GM18870 (cell line): ENCODE data around the gene PSMG4.

Experiments
- ATAC-seq: cut with Tn5 transposase; IDR thresholded peaks from one replicate; pipeline ENCODE4 v1.9.1; 2021; ENCODE audit warnings: moderate library complexity; ENCODE audit not compliant: unreplicated experiment

PSMG4 gene

DNA sequence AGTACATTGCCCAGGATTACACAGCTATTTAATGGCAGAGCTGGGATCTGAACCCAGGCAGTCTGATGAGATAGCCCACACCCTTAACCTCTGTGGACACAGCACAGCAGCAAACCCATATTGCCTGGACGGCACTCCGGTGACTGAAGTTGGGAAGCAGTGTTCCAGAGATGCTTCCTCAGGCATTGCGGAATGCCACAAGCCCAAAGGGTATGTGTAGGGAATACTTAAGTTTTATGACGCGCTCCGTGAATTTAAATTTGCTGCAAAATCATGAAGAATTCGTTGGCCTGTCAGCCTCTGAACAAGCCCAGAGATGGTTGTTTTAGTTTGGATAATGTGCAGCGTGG lies 46.4 kb downstream of the PSMG4 start:
- ATAC-seq: no peak

DNA sequence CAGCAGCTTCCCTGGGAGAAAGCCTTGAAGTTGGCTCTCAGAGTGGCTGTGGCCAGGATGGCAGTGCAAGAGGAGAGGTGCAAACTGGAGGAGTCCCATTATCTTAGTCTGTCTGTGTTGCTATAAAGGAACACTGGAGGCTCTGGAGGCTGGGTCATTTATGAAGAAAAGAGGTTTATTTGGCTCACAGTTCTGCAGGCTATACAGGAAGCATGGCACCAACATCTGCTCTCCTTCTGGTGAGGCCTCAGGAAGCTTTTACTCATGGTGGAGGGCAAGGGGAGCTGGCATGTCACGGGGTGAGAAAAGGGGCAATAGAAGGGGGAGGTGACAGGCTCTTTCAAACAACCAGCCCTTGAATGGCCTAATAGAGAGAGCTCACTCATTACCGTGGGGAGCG lies 47.1 kb downstream of the PSMG4 start:
- no peak for ATAC-seq

DNA sequence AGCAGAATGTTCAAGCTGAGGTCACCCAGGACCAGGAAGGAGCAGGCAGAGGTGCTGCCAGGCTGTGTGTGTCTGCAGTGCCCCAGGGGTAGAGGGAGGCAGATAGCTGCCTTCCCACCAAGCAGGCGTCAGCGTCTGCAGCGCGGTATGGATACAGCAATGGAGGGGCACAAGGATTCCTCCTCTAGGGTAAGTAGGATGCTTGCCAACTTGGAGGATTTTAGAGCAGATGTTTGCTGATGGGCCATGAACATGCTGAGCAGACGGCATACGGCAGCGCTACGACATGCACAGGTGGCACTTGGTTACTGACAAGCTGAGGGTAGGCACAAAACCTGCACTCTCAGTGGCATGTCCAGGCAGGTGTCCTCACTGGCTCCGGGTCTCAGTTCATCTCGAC lies 48.1 kb downstream of the PSMG4 start:
- ATAC-seq: no peak

DNA sequence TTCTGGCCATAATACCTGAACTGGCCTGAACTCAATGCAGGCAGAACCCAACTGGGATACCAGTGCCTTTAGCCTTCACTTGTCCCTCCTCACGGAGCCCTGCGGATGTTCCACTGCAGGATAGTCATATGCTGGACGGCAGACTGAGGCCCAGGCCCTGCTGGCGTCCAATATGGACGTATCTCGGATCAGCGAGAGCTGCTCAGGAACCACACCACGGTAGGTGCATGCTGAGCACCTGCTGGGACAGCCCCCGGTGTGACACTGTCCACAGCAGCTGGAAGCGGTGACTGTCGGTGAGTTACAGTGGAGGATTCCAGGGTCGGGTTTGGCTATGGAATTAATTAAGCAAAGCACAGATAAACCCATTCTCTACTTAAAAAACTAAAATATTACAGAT lies 48.7 kb downstream of the PSMG4 start:
- no peak for ATAC-seq

DNA sequence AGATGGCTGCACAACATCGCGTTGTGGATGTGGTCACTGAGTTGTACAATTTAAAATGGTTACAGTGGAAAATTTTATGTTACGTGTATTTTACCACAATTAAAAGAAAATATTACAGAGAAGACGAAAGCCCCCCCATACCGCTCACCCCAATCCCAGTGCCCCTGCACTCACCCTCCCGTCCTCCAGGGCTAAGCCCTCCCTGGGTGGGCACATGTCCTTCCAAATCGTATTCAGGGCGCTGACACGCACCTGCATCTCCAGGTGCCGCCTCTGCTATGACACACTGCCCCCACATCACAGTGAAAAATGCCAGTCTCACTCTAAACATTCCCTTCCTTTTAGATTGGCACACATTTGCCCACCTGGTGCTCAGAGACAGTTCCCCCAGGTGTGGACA lies 49.4 kb downstream of the PSMG4 start:
- no peak for ATAC-seq

DNA sequence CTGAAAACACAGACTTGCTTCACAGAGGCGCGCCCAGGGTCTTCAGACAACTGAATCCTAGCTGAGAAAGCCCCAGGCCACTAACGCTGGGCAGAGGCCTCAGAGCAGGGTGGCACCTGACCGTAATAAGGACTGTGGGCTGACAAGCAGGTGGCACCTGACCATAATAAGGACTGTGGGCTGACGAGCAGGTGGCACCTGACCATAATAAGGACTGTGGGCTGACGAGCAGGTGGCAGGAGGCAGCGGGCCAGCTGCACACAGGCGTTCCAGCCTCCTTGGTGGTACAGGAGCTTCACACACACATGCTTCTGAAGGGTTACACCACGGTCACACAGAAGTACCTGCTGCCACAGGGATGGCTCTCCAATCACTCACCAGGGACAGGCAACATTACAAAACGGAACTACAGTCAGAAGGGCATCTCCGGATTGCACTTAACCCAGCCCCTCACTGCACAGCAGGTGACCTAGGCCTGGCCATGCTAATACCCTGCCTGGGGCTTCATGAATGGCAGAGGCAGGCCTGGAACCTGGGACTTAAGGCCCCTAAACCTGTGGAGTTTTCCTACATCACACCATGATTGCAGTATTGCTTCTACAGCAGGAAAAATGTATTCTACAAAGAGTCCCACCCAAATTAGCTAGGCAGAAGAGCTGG lies 50.8 kb downstream of the PSMG4 start:
- ATAC-seq: no peak

DNA sequence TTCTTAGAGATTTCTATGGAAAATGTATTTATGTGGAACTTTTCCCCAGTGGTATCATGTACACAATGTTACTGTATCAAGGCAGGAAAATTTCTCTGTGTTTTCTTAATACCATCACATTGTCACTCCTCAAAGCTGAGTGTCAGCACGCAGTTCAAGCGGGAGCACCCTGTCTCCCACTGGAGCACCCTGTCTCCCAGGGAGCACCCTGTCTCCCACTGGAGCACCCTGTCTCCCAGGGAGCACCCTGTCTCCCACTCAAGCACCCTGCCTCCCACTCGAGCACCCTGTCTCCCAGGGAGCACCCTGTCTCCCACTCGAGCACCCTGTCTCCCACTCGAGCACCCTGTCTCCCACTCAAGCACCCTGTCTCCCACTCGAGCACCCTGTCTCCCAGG lies 51.3 kb downstream of the PSMG4 start:
- ATAC-seq: no peak

DNA sequence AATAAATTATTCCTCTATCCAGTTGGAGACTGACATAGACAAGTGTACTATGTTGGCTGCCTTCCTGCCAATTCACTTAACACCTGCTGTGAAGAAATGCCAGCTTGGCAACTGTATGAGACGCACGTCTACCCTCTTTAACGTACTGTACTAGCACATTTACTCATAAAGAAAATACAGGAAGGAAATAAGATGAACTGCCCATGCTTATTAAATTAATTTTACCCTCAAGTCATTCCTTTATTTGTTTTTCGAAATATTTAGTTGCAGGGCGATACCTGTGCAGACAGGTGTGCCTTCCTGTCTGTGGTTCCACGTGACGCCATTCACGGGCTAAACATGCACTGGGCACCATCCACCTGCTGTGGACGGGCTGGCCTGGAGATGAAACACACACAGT lies 52.0 kb downstream of the PSMG4 start:
- ATAC-seq: no peak

DNA sequence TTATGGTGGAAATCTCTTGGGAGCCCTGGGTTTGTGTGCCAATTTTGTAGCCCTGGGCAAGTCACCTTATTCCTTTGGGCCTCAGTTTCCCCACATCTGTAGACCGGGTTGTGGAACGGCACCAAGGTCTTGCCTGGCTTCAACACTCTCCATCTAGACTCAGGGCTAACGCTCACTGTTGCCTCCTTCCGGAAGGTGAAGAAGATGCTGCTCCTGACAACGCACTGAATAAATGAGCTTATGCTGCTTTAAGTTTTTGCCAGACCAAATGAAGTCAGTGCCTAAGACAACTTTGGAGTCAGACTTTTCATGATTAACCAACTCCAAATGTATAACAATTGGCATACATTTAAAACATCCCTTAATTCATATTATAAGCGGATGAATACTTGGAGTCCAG lies 53.1 kb downstream of the PSMG4 start:
- ATAC-seq: no peak

DNA sequence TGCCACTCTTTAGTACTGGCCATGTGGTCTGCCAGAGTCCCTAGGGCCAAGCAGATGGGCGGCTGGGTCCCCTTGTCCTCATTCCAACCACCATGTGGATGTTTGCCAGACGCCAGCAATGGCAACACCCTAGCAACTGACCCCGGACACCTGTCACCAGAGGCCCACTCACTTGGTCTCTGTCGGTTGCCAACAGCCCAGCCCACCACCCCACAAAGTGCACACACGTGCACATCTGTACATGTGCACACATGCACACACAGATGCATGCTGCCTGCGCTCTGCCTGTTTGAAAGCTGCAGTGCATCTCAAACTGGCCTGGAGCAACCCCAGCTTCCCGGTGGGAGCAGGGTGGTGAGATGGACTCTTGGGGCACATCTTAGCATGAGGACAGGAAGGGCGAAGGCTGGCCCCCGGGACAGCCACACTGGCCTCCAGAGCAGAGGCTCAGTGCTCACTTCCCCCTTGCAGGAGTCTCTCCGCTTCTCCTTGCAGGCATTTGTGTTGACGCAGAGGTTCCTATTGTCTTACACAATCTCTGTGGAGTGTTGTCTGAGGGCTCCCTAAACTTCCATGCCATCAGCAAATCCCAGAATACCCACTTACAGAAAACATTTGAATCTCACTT lies 54.0 kb downstream of the PSMG4 start:
- ATAC-seq: no peak

DNA sequence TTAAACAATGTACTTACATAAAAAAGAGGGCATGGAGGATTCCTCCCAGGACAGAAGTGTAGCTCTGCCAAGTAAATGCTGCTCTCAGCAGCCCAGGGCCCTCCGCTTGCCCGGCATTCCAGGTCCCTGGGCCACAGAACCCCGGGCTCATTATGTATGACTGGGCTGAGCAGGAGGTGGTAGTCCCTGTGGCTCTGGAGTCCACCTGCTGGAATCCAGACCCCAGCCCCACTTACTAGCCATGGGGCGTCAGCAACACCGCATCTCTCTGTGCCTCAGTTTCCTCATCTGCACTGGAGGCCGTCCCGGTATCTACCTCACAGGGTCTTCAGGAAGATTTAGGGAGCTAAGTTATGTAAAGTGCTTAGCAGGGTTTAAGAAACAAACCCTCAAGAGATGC lies 55.4 kb downstream of the PSMG4 start:
- no peak for ATAC-seq

DNA sequence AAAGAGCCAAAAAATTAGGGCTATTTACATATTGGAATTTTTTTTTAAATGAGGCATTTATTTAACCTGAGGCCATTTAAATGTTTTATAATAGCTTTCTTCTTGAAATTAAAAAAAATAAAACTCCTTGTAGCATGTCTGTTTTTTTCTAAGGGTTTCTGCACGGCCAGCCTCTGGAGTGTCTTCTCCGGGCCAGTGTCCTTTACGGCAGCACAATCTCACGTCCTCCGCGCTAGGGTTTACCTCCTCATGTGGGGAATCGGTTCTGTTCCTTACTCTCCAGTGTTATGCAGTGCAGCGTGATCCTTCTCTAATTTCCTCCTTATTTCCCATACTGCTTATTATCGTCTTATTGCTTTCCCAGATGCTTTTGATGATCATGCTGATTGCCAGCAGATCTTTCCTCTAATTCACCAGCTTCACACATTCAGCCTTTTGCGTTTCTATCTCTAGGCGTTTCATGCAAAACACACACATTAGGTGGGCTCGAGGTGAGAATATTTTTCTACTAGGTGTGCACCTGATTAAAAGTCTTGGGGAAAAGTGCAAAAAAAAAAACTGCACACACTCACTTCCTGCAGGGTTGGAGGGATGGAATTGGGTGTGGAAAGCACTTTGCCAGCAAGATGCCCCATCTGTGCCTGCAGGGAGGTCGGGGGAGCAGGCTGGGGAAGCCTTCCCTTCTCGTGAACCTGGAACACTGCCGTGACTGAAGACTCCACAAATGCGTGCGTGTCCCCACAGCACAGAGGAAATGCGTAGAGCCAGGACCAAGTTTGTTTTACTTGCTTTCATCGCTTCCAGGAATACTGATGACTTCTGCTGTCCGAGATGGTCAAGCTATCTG lies 56.1 kb downstream of the PSMG4 start:
- ATAC-seq: no peak

DNA sequence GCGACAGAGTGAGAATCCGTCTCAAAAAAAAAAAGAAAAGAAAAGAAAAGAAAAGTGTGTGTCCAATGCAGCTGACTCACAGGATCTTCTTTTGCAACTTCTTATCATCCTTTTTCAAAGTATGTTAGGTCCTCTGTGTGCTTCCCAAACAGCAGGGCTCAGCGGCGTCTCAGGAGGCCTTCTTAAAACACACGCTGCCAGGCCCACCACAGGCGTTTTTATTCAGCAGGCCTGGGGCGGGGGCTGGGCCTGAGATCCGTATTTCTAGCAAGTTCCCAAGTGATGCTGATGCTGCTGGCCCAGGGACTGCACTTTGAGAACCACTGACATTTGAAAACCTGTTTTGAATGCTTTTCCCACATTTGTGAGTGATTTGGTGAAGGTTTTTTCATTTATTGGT lies 57.1 kb downstream of the PSMG4 start:
- ATAC-seq: no peak

DNA sequence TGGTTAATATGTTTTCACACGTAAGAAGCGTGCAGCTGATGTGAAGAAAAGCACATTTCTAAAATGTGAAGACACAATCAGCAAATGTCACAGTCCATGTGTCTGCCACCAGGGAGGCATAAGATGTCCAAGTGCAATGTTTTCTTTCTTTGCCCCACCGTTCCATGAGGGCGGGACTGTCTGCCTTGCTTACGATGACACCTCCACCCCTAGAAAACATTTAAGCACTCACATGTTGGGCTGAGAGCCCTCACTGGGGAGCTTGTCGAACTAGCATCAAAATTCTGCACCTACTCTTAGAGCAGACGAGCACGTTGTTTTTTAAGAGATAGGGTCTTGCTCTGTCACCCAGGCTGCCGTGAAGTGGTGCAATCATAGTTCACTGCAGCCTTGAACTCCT lies 57.6 kb downstream of the PSMG4 start:
- no peak for ATAC-seq

DNA sequence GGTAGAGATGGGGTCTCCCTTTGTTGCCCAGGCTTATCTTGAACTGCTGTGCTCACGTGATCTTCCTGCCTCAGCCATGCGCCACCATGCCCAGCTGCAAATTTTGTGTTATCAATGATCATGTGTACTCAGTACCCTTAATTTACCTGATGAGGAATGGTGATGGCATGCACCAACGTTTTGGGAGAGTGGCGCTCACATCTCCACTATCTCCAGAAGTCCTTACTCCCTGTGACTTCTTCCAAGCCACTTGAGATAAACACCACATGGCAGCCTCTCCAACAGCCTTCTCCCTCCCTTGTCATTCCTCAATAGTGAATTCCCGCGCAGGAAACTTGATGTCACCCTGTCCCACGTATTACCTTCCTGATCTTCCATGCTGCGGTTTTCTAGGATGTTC lies 58.1 kb downstream of the PSMG4 start:
- ATAC-seq: no peak
